DMS153 treated with DMSO at 0.1 percent for 48 hours (cell line): ENCODE data around the gene KATNAL2.

Experiments
- DNase-seq: peaks from one replicate; lab custom pipeline; 2025; ENCODE audit not compliant: unreplicated experiment; lab: John Stamatoyannopoulos, UW

KATNAL2 gene

GRCh38 chr18:47109720-47110119 lies 192.3 kb downstream of the KATNAL2 start:
- no peak for DNase-seq

DNA sequence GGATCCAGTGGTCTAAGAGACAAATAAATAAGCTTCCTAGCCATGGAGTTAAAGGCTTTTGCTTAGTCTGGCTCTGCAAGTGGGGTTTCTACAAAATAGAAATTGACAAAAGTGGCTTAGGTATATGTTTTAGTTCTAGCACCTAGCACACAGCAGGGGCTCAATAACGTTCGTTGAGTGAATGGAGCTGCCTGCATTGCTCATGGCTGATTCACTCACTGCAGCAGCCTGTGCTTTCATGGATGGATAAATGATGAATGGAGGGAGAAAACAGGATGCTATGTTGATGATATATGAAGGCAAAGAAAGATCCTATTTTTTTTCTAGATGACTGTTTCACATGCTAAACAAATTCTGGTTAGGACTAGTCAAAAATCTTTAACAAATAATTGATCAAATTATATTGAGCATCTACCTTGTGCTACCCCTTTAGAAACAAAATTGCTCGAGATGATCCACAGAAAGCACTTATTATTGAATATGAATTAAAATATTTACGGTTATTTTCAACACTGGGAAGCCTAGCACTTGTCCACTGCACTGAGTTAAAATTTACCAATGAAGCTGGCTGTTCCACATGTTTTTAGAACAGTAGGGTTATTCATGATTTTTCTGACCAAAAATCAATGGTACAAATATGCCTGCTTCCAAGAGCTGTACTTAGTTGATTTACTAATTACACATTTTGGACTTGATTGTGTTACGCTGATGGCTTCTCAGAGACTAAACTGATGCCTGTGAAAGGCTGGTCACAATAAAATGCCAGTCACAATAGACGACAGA lies 193.3 kb downstream of the KATNAL2 start:
- no peak for DNase-seq

- DNase-seq, result no peak
These were observed 196.6 kb downstream of the KATNAL2 start for GRCh38 chr18:47113796-47114540.

GRCh38 chr18:47115205-47115604 lies 197.8 kb downstream of the KATNAL2 start:
- no peak for DNase-seq

DNA sequence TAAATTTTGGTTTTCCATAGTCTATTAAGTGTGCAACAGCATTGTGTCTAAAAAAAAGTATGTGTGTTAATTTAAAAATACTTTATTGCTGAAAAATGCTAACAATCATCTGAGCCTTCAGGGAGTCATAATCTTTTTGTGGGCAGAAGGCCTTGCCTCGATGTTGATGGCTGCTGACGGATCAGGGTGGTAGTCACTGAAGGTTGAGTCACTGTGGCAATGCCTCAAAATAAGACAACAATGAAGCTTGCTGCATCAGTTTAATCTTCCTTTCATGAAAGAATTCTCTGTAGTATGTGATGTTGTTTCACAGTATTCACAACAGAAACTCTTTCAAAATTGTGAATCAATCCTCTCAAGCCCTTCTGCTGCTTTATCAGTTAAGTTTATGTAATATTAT lies 201.6 kb downstream of the KATNAL2 start:
- no peak for DNase-seq

DNA sequence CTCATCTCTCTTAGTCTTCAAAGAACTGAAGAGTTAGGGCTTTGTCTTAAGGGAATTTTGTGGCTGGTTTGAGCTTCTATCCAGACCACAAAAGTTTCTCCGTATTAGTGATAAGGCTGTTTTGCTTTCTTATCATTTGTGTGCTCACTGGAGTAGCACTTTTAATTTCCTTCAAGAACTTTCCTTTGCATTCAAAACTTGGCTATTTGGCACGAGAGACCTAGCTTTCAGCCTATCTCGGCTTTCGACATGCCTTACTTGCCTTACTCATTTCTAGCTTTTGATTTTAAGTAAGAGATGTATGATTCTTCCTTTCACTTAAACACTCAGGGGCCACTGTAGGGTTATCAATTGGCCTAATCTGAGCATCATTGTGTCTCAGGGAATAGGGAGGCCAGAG lies 203.0 kb downstream of the KATNAL2 start:
- DNase-seq, result no peak

DNA sequence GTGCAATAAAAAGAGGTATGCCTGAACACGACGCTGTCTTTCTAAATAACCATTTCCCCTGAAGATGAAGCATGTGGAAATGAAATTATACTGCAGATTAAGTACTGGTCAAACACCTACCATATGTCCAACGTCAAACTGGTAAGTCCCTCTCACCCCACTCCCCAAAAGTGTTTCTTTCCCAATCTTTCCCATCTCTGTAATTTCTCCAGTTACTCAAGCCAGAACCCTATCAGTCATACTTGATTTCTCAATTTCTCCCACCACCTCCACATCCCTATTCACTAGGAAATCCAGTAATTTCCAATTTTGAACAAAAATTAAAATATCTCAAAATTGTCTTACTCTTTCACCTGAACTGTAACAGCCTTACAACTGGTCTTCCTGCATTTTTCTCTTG lies 203.7 kb downstream of the KATNAL2 start:
- DNase-seq, result no peak

- DNase-seq, result no peak
These were observed 223.9 kb downstream of the KATNAL2 start for GRCh38 chr18:47141289-47141688.

DNA sequence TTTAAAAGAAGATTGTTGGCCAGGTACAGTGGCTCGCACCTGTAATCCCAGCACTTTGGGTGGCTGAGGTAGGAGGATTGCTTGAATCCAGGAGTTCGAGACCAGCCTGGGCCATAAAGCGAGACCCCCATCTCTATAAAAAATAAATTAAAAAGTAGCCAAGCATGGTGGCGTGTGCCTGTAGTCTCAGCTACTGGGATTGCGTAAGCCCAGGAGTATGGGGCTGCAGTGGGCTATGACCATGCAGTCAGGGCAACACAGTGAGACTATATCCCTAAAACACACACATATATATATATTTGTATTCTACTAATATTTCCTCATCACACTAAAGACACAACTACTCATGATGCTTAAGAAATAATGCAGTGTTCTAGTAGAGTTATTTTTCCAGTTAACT lies 225.8 kb downstream of the KATNAL2 start:
- no peak for DNase-seq

- no peak for DNase-seq
These were observed 226.6 kb downstream of the KATNAL2 start for GRCh38 chr18:47143899-47144485.

DNA sequence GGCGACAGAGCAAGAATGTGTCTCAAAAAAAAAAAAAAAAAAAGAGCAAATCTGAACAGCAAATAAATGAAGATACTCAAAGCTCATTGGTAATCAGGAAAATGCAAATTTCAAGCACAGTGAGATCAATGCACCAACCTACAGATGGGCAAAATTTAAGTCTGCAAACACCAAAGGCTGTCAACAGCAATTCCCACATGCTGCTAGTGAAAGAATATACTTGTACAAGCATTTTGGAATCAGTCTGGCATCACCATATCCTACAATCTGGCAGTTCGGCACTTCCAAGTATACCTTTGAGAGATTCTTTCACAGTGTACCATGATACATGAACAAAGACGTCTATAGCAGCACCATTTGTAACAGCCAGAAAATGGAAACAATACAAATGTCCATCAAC lies 228.8 kb downstream of the KATNAL2 start:
- DNase-seq, result no peak

GRCh38 chr18:47149457-47150028 lies 232.1 kb downstream of the KATNAL2 start:
- DNase-seq, result no peak

GRCh38 chr18:47150029-47150823 lies 232.8 kb downstream of the KATNAL2 start, which contains the start of gene HDHD2:
Gene HDHD2 (minus strand): TSS chr18:47150500. CDS start chr18:47136439, 14,061 bp downstream.
- peak; percentile 66 for DNase-seq

DNA sequence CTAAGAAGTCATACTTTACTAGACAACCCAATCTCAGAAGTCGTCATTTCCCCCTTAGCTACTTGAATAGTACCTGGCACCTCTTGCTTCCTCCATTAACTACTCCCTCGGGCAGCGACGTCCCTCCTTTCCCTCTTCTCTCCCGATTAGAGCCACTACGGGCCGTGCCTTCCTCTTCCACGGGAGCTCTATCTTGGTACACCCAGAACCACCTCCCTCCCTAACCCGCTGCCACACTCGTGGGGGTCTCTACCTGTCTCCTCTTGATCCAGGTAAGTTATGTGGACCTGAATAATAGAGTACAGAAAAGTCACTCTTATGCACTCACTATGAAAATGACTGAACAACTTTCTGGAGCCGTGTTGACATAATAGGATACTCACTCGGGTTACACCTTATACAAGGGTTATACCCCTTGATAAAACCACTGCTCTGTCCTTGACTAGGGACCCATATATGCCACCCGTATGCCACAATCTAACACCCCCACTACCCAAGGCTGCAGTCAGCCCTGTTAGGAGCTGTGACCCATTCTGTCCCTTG lies 233.5 kb downstream of the KATNAL2 start:
- DNase-seq, result no peak

DNA sequence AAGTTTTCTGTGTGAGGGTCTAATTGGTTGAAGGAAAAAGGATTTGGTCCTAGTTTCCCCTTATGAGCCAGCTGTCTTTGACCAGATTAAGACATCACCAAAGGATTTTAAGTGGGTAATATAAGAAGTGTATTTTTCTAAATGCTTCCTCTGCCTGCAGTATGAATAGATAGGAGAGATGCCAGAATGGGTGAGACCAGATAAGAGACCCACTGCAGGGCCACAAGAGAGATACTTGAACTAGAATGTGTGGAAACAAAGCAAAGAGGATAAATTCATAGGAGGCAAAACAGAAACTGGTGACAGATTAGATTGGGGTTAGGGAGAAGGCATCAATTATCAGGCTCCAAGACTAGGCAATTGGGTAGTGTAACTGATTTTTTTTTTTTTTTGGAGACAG lies 234.0 kb downstream of the KATNAL2 start:
- DNase-seq, result no peak
